Heart right ventricle (tissue), 16 donors: ENCODE results near the gene USP19. TPM values are rescaled to one million over a fixed set of nuclear protein-coding genes. Genes with fewer than 3 reads are reported as not detected.

ENCODE experiments used
- ATAC-seq, 8 donors: fragments of 200-7000 bp; cut with Tn5 transposase; one replicate each; pipeline ENCODE4 v1.9.1; 2020; ENCODE audit warnings: mild to moderate bottlenecking in 8 of 8, moderate library complexity in 8 of 8, moderate number of reproducible peaks in 1 of 8
- DNase-seq, 2 donors: peaks; one replicate each; pipeline ENCODE4 v3.0.0-alpha.2; 2020
- H3K27ac ChIP-seq, 10 donors: fragments of 200-600 bp; sonication (generic) in 2 of 10; one replicate each; pipeline versions ENCODE4 v1.5.0 to v1.8.0; 2020 to 2022; ENCODE audit warnings: mild to moderate bottlenecking in 3 of 10
- H3K27me3 ChIP-seq, 7 donors: fragments of 200-600 bp; one replicate each; pipeline ENCODE4 v1.8.0; 2021 to 2022; ENCODE audit warnings: mild to moderate bottlenecking in 2 of 7
- H3K36me3 ChIP-seq, 9 donors: fragments of 200-600 bp; sonication (generic) in 1 of 9; one replicate each; pipeline versions ENCODE4 v1.5.0 to v1.8.0; 2020 to 2022; ENCODE audit warnings: mild to moderate bottlenecking in 2 of 9
- H3K4me1 ChIP-seq, 9 donors: fragments of 200-600 bp; sonication (generic) in 1 of 9; one replicate each; pipeline versions ENCODE4 v1.5.0 to v1.8.0; 2020 to 2022; ENCODE audit warnings: mild to moderate bottlenecking in 4 of 9
- H3K4me3 ChIP-seq, 10 donors: fragments of 200-600 bp; sonication (generic) in 2 of 10; one replicate each; pipeline versions ENCODE4 v1.5.0 to v1.8.0; 2020 to 2022; ENCODE audit warnings: mild to moderate bottlenecking in 7 of 10, moderate library complexity in 2 of 10
- H3K9me3 ChIP-seq, 11 donors: fragments of 200-600 bp in 10 of 11; sonication (generic) in 2 of 11; one replicate each; pipeline versions ENCODE4 v1.5.0 to v1.8.0; 2013 to 2022; ENCODE audit warnings: mild to moderate bottlenecking in 2 of 11, control low read depth in 1 of 11, moderate library complexity in 1 of 11
- WGBS, 2 donors: extraction: QIAGEN DNeasy Blood & Tissue Kit; methylation state at CpG; one replicate each; pipeline ENCODE4 v1.1.7; 2013; ENCODE audit warnings: inconsistent platforms in 1 of 2; 5-methylcytosine and 5-hydroxymethylcytosine counted together
- intact Hi-C, 10 donors: fragments of 100-400 bp; cut with DNase I; formaldehyde crosslinking; loops; one replicate each; pipeline versions ENCODE4 v1.11.1 to v1.14.2; 2022
- polyA plus RNA-seq, 2 donors: library from polyadenylated mRNA; stranded (reverse); fragments of 200-250 nt; gene quantifications; one replicate each; pipeline ENCODE4 v1.2.3, GENCODE V29; 2013
- total RNA-seq, 10 donors: library from RNA; stranded (reverse); fragmentation: NEBNext Ultra II Directional in 3 of 10; extraction: Animal tissue kit (Norgen Biotek cat#: 25700) in 3 of 10; gene quantifications; one replicate each; pipeline versions ENCODE4 v1.2.1 to v1.2.4, GENCODE V29; 2021 to 2023
- TF ChIP-seq, protein P1 (sequence below), 9 donors: fragments of 200-600 bp; sonication (generic) in 2 of 9; IDR thresholded peaks; one replicate each; pipeline versions ENCODE4 v1.5.0 to v1.8.0; 2021 to 2022; ENCODE audit warnings: antibody characterized with exemption in 9 of 9, mild to moderate bottlenecking in 5 of 9, moderate library complexity in 1 of 9
- donor health status: Arrhythmogenic right ventricular cardiomyopathy.
- donor health status: ischemic (EF 13 %, LVEDD 7.1; RV severe dilation, severe dysfunction).
- donor health status: healthy with polysubstance abuse.
- donor health status: DM: no; HTN: yes; CAD: no.
- donor health status: DM: no; HTN: no; CAD: no.
- donor health status: ischemic (EF 25% LVEDD 6.9; RV normal size, moderate dysfunction).
- donor health status: ischemic (EF 25% LVEDD 5.7; RV mildly dilated, moderate dysfunction).
- donor health status: healthy.
- donor health status: DM: yes; HTN: yes; CAD: no.
- donor health status: Ischemic cardiomyopathy.
- donor health status: ischemic (EF 35%, LVEDD 5.7; RV mildly dilated, moderate dysfunction).
- donor health status: nonischemic (EF 11% LVEDD 7.7; RV severe dilation, severe dysfunction).
- donor health status: DM: yes; HTN: yes; CAD: no.
- donor health status: PGD.
- donor health status: ischemic (EF 29% LVEDD 5.4; RV normal size, mild dysfunction).
- donor health status: nonischemic (EF 23%, LVEDD 6.1; RV moderate dilation, normal function).

USP19 gene
- total and polyA plus RNA-seq, 12 donors, result 18.1 to 78.1 (median 61.4) TPM

DNA sequence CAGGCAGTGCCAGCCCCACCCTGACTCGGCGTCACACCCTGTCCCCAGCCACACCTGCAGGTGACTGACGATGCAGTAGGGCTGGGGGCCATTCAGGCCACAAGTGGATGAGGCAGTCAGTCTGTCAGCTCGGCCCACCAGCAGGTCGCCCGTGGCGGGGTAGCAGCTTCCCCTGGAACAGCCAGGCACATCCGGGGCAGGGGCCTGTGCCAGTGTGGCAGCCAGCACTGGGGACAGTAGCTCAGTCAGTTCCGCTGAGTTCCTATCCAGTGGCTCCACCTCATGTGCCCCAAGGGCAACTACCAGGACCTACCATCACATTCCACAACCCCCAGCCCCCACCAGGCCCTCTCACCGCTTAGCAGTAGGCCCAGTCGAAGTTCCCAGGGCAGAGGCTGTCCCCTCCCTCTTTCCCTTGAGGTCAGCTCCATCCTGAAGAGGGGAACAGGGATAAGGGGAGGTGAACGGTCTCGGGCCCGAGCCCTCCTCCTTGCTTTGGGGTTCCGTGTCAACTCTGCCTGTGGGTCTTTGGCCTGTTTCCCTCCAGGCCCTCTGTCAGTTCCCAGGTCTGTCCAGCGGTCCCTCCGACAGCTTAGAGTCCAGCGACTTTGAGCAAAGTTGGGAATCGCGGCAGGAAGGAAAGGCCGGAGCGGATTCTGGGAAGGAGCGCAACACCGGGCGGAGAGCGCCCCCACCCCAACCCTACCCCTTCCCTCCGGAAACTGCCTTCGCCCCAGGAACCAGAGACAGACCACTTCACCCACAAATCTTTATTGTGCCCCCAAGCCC lies 12.0 kb upstream of the USP19 start, which contains the start of gene LAMB2:
TSS of gene LAMB2 (minus strand) at position 614 of the 789 bp plus-strand sequence. CDS start at position 431, 183 bp downstream.
- intact Hi-C loops, result loop anchor here in 4 of 10 donors (5.0 kb wide), 4 partner anchors 35 to 90 kb away; partner anchors contain the start of genes CCDC71 (in 2 of the 4), QRICH1 (in 2 of the 4) and KLHDC8B (in 1 of the 4)
- TF ChIP-seq, protein P1, sequence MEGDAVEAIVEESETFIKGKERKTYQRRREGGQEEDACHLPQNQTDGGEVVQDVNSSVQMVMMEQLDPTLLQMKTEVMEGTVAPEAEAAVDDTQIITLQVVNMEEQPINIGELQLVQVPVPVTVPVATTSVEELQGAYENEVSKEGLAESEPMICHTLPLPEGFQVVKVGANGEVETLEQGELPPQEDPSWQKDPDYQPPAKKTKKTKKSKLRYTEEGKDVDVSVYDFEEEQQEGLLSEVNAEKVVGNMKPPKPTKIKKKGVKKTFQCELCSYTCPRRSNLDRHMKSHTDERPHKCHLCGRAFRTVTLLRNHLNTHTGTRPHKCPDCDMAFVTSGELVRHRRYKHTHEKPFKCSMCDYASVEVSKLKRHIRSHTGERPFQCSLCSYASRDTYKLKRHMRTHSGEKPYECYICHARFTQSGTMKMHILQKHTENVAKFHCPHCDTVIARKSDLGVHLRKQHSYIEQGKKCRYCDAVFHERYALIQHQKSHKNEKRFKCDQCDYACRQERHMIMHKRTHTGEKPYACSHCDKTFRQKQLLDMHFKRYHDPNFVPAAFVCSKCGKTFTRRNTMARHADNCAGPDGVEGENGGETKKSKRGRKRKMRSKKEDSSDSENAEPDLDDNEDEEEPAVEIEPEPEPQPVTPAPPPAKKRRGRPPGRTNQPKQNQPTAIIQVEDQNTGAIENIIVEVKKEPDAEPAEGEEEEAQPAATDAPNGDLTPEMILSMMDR (IDR thresholded peaks at IDR 0.05), result peak in 3 of 9 donors; percentile 6 to 23 (median 14)
- 1 to 4% methylated on average over 28 of the region's 28 CpGs for WGBS, 2 donors
- Histone ChIP-seq H3K4me3 (peak within 1 kb of the TSS; percentile 61 to 97 (median 78)), H3K9me3 (no peaks in the 10 kb centered on the region), H3K27ac (peak within 1 kb of the TSS; percentile 85 to 99 (median 94)), H3K27me3 (no peaks in the 10 kb centered on the region), H3K36me3 (peaks cover 0 to 43% (median 31%) of the 10 kb centered on the region in 9 donors), H3K4me1 (peaks cover 15 to 46% (median 35%) of the 10 kb centered on the region in 9 donors)
- peak; percentile 79 to 90 for DNase-seq
- ATAC-seq, result peak; percentile 75 to 93 (median 86)

GRCh38 chr3:49132073-49132436 lies 11.4 kb upstream of the USP19 start:
- ATAC-seq (peak in 2 of 8 donors; percentile 1 to 3), DNase-seq (no peak)
- TF ChIP-seq, protein P1 (IDR thresholded peaks at IDR 0.05), result no peak
- H3K4me1 ChIP-seq, result peaks cover 15 to 46% (median 35%) of the 10 kb centered on the region in 9 donors
- no peaks in the 10 kb centered on the region for H3K27me3 ChIP-seq
- no peaks in the 10 kb centered on the region for H3K9me3 ChIP-seq
- H3K4me3 ChIP-seq, result peak overlapping the region; percentile 61 to 97 (median 78)
- peak overlapping the region; percentile 85 to 99 (median 94) for H3K27ac ChIP-seq
- WGBS, 2 donors, result 20 to 34% methylated on average over 9 of the region's 9 CpGs
- intact Hi-C loops, result loop anchor here in 4 of 10 donors (5.0 kb wide), 4 partner anchors 35 to 90 kb away; partner anchors contain the start of genes CCDC71 (in 2 of the 4), QRICH1 (in 2 of the 4) and KLHDC8B (in 1 of the 4)
- peaks cover 0 to 49% (median 32%) of the 10 kb centered on the region in 9 donors for H3K36me3 ChIP-seq

DNA sequence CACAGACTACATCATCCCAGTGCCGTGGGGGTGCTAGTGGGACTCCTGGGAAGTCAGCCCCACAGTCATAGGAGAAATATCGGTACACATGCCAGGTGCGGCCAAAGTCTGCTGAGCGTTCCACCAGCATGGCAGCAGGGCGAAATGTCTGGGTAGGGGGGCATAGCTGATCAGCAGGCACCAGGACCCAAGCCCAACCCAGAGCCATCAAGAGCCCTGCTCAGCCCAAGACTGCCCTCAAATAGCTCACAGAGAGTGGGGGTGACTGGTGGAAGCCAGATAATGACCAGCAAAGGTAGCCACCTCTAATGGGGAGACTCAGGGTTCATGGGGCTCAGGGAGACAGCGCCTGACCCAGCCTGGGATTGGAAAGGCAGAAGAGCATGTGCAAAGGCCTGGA lies 11.0 kb upstream of the USP19 start:
- Histone ChIP-seq H3K9me3 (no peaks in the 10 kb centered on the region), H3K36me3 (peaks cover 0 to 53% (median 37%) of the 10 kb centered on the region in 9 donors), H3K27me3 (no peaks in the 10 kb centered on the region), H3K4me1 (peaks cover 15 to 46% (median 35%) of the 10 kb centered on the region in 9 donors), H3K27ac (peak overlapping the region; percentile 85 to 99 (median 94)), H3K4me3 (peak overlapping the region; percentile 61 to 97 (median 78))
- ATAC-seq (no peak), DNase-seq (no peak)
- TF ChIP-seq, protein P1 (IDR thresholded peaks at IDR 0.05), result no peak
- 74% methylated on average over 6 of the region's 6 CpGs for WGBS, 2 donors
- intact Hi-C loops, result loop anchor here in 4 of 10 donors (5.0 kb wide), 4 partner anchors 36 to 91 kb away; partner anchors contain the start of genes CCDC71 (in 2 of the 4), QRICH1 (in 2 of the 4) and KLHDC8B (in 1 of the 4)

- TF ChIP-seq, protein P1 (IDR thresholded peaks at IDR 0.05), result no peak
- intact Hi-C loops, result loop anchor here in 4 of 10 donors (5.0 kb wide), 4 partner anchors 36 to 91 kb away; partner anchors contain the start of genes CCDC71 (in 2 of the 4), QRICH1 (in 2 of the 4) and KLHDC8B (in 1 of the 4)
- H3K36me3 ChIP-seq, result peaks cover 0 to 59% (median 42%) of the 10 kb centered on the region in 9 donors
- ATAC-seq (peak in 3 of 8 donors; percentile 1 to 27 (median 6)), DNase-seq (no peak)
- no peaks in the 10 kb centered on the region for H3K9me3 ChIP-seq
- no peaks in the 10 kb centered on the region for H3K27me3 ChIP-seq
- WGBS, 2 donors, result 45 to 49% methylated on average over 12 of the region's 12 CpGs
- peak overlapping the region in 8 of 10 donors; percentile 61 to 97 (median 78) for H3K4me3 ChIP-seq
- H3K27ac ChIP-seq, result peak overlapping the region; percentile 6 to 99 (median 92)
- H3K4me1 ChIP-seq, result peaks cover 15 to 46% (median 35%) of the 10 kb centered on the region in 9 donors
Observed at GRCh38 chr3:49131040-49131439, 10.4 kb upstream of the USP19 start.
